Measurements from ENCODE around the gene CEACAM5. TPM values are rescaled to one million over a fixed set of nuclear protein-coding genes. Genes with fewer than 3 reads are reported as not detected.

Gene CEACAM5
- total and polyA plus RNA-seq, 12 donors, result 0.03 TPM; not detected in 11

DNA sequence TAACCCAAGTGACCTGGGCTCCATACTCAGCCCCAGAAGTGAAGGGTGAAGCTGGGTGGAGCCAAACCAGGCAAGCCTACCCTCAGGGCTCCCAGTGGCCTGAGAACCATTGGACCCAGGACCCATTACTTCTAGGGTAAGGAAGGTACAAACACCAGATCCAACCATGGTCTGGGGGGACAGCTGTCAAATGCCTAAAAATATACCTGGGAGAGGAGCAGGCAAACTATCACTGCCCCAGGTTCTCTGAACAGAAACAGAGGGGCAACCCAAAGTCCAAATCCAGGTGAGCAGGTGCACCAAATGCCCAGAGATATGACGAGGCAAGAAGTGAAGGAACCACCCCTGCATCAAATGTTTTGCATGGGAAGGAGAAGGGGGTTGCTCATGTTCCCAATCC lies 14.2 kb upstream of the CEACAM5 start:
- H3K36me3 ChIP-seq, result no peaks in the 10 kb centered on the region
- H3K4me3 ChIP-seq, result no peak overlapping the region
- TF ChIP-seq CTCF (IDR thresholded peaks at IDR 0.05), result no peak
- H3K9me3 ChIP-seq, result peaks cover 0 to 32% (median 10%) of the 10 kb centered on the region in 11 donors
- WGBS, 2 donors, result 42 to 47% methylated on average over 1 of the region's 1 CpG
- H3K27me3 ChIP-seq, result peaks cover 0 to 55% (median 33%) of the 10 kb centered on the region in 7 donors
- no peak overlapping the region for H3K27ac ChIP-seq
- DNase-seq (no peak), ATAC-seq (no peak)
- intact Hi-C loops (cut with DNase I), result no loop called here
- no peaks in the 10 kb centered on the region for H3K4me1 ChIP-seq

GRCh38 chr19:41694831-41695635 lies 13.4 kb upstream of the CEACAM5 start:
- ATAC-seq, result no peak
- intact Hi-C loops (cut with DNase I), result no loop called here

GRCh38 chr19:41695745-41696144 lies 12.7 kb upstream of the CEACAM5 start:
- H3K27me3 ChIP-seq, result peaks cover 0 to 46% (median 32%) of the 10 kb centered on the region in 7 donors
- DNase-seq, result no peak

More at GRCh38 chr19:41694831-41695635, 13.4 kb upstream of the CEACAM5 start:
- Histone ChIP-seq H3K4me1 (no peaks in the 10 kb centered on the region), H3K27me3 (peaks cover 0 to 53% (median 34%) of the 10 kb centered on the region in 7 donors), H3K4me3 (no peak overlapping the region), H3K9me3 (peaks cover 0 to 32% (median 10%) of the 10 kb centered on the region in 11 donors), H3K27ac (no peak overlapping the region), H3K36me3 (no peaks in the 10 kb centered on the region)
- DNase-seq, result no peak
- 55 to 58% methylated on average over 8 of the region's 8 CpGs for WGBS, 2 donors
- no peak for TF ChIP-seq CTCF (IDR thresholded peaks at IDR 0.05)

More at GRCh38 chr19:41695745-41696144, 12.7 kb upstream of the CEACAM5 start:
- intact Hi-C loops (cut with DNase I), result no loop called here
- Histone ChIP-seq H3K36me3 (no peaks in the 10 kb centered on the region), H3K4me3 (no peak overlapping the region), H3K4me1 (no peaks in the 10 kb centered on the region), H3K27ac (no peak overlapping the region), H3K9me3 (peaks cover 0 to 32% (median 10%) of the 10 kb centered on the region in 11 donors)
- 58% methylated on average over 2 of the region's 2 CpGs for WGBS, 2 donors
- TF ChIP-seq CTCF (IDR thresholded peaks at IDR 0.05), result no peak
- ATAC-seq, result no peak
